Fibroblast of pulmonary artery (primary cell): ENCODE results near the gene MAPRE3.

Source experiments
- DNase-seq: peaks from one replicate; pipeline ENCODE4 v3.0.0-alpha.2; 2010; ENCODE audit warnings: low read depth
- H3K4me3 ChIP-seq: replicated peaks from 2 replicates; pipeline ENCODE4 v1.5.1; 2011; ENCODE audit warnings: low read depth, mild to moderate bottlenecking, control low read depth, low read length, moderate library complexity
- CTCF ChIP-seq: IDR thresholded peaks from 2 replicates; pipeline ENCODE4 v1.5.1; 2011; ENCODE audit warnings: mild to moderate bottlenecking, control low read depth, low read length, inconsistent platforms; ENCODE audit errors: missing control alignments

MAPRE3 gene

DNA sequence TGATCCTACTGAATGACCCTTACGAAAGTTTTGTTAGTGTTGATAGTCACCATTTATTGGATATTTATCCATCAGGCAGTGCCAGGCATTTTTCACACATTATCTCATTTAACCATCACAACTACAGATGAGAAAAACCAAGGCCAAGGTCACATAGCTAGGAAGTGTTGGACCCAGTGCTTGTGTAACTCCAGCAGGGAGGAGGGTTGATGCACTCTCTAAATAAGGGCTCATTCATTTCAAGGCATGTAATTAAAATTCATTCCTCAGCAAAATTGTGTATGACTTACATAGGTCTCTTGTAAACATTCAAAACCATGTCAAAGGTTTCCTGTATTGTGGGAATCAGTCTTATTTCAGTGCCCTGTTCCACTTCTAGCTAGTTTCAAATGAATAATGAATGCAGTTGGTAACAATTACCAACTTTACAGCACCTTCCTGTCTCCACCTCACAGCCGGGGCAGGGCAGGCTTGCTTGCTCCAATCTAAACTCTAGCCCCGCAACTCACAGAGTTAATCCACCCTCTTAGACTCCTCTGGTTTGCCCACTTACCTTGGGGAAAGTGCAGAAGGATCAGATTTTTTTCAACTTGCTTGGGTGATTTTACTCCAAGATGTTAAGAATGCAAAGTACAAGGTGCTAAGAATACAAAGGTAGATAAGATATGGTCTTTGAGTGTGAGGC is 5.8 kb upstream of the MAPRE3 start:
- no peak overlapping the region for H3K4me3 ChIP-seq
- no peak for TF ChIP-seq CTCF
- no peak for DNase-seq

DNA sequence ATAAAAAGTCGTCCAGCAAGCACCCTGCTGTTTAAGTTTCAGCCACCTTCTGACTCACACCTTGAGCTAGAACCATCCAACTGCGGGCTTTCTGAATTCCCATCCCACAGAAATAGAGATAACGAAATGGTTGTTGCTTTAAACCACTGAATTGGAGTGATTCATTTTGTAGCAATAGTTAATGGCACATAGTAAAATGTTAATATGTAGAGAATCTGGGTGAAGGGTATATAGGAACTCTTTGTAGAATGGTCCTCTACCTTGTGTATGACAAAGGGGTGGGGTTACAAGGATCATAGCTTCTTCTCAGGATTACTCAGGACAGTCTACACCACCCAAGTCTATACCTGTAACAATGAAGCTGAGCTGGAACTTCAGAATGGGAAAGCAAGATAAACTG is 2.4 kb upstream of the MAPRE3 start:
- no peak overlapping the region for H3K4me3 ChIP-seq
- DNase-seq: no peak
- TF ChIP-seq CTCF: no peak

DNA sequence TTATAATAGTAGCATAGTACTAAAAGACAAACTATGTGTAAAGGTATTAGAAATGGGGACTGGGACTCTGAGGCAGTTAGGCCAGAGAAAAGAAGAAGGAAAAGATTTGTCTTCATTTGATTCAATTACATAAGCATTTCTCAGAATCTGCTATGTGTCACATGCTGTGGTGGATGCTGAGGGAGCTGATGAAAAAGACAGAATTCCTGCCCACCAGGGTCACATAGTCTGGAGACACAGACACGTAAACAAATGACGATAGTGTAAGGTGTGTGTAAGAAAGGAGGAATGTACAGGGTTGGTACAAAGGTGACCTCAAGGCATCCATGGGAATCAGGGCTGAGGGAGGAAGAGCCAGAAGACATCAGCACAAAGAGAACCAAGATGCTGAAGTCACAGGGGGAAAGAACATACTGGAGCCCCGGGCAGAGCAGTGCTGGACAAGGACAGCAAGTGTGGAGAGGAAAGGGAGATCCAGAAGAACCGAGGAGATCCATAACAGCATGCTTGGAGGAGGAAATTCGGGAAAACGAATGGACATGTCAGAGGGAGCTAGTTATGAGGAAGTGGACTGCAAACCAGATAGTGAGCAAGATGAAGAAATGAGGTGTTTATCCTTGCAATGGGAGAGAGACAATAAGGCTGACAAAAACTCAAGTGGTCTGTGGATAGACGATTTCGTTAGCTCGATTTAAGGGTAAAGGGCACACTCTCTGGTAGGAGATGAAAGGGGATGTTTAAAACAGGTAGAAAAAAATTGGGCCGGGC is 1.2 kb upstream of the MAPRE3 start:
- TF ChIP-seq CTCF: no peak
- no peak overlapping the region for H3K4me3 ChIP-seq
- DNase-seq: no peak

- DNase-seq: peak; percentile 46
- TF ChIP-seq CTCF: no peak
- H3K4me3 ChIP-seq: peak overlapping the region; percentile 74
Measured at GRCh38 chr2:26970928-26971627, 641 bp downstream of the MAPRE3 start.

DNA sequence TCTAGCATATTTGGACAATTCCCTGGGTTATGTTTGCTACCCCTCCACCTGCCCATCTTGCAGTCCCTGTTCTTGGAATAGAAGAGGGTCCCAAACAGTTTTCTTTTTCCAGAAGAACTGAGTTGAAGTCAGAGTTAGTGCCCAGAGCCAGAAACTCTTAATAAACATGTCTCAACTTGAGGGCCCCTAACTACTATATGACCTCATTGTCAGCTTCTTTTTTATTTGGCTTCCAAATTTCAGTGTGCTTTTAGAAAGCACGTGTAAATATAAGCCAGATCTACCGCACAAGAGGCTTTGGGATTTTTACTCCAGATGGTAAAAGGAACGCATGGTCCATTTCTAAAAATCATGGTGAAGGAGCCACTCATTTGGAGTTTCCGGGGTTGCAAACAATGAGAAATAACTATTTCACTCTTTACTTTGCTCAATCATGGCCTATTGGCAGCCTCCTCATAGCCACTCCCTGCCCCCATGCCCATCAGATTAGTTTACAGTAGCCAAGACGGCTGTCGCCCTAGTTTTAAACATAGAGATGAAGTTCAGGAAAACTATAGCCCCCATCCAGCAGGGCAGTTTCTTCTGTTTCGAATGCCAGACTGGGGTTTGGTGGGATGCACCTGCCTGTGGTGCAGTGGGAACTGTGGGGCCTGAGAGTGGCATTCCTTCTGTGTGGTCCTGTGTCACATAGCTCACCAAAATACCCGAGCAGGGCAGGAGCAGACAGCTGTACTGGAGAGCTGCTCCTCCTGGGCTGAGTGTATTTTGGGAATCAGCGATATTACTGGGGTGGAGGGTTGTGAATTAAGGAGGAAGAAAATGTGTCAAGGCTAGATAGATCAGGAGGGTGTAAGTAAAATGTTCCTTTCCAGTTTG is 1.7 kb downstream of the MAPRE3 start:
- no peak for TF ChIP-seq CTCF
- no peak for DNase-seq
- peak overlapping the region; percentile 74 for H3K4me3 ChIP-seq

DNA sequence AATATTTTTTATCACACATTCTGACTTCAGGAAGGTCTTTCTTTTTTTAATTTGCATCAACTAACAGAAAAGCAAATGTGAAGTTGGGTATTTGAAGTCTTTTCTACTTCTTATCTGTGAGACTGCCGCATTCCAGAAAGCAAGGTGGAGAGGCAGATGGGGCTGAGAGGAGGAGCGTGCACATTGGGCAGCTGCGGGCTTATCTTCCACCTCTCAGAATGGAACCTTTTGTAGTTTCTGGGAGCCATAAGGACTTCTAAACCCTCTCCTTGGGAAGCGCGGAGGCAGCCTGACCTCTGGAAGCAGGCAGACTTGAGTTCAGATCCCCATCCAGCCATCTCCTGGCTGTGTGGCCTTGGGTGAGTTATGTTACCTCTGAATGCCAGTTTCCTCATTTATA is 3.9 kb downstream of the MAPRE3 start:
- H3K4me3 ChIP-seq: no peak overlapping the region
- TF ChIP-seq CTCF: no peak
- DNase-seq: no peak
